T-helper 1 cell treated with Interleukin-12 subunit alpha and Interleukin-12 subunit beta and Interleukin-4 antibody, amounts not matched to agents 30 ng/mL and 1 ng/mL, for 36 hours (primary cell): ENCODE data around the gene PRICKLE2. TPM values are rescaled to one million over a fixed set of nuclear protein-coding genes. Genes with fewer than 3 reads are reported as not detected.

Experiments used
- intact Hi-C: fragments of 100-400 bp; cut with micrococcal nuclease; formaldehyde crosslinking; loops from one replicate; pipeline ENCODE4 v1.15.1; 2024
- total RNA-seq: library from RNA; stranded (reverse); gene quantifications from 2 replicates; pipeline ENCODE4 v1.2.3, GENCODE V29; 2022

Gene PRICKLE2
- total RNA-seq, 1 donor from 2014 or later = not detected

- intact Hi-C loops = no loop called here
Observed at GRCh38 chr3:64251019-64251418, 25.8 kb upstream of the PRICKLE2 start.

DNA sequence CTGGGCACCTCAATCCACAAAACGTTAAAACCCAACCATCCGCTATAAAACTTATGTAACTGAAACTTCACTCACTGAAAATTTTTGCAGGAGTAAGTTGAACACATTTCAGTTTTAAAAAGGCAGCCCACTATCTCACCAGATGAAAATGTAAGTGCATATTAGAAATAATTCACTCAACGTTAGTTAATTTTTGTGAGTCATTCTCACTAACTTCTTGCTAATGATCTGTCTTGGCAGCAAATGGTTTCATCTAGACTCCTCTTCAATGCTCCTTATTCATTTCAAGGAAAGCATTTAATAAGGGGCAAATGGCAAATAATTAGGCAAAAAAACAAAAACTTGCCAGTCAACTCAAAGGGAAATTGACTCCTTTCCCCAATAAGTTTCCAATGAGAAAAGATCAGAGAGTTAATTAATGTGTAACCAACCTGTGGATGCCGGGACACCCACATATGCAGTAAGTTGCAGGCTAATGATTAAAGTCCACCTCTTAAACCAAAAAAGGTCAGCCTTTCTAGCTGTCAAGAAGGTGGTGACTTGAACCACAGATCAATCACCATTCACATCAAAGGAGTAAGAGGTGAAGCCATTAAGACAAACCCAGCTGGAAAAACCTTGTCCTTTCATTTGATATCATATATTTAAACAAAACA is 22.9 kb upstream of the PRICKLE2 start:
- intact Hi-C loops = no loop called here

DNA sequence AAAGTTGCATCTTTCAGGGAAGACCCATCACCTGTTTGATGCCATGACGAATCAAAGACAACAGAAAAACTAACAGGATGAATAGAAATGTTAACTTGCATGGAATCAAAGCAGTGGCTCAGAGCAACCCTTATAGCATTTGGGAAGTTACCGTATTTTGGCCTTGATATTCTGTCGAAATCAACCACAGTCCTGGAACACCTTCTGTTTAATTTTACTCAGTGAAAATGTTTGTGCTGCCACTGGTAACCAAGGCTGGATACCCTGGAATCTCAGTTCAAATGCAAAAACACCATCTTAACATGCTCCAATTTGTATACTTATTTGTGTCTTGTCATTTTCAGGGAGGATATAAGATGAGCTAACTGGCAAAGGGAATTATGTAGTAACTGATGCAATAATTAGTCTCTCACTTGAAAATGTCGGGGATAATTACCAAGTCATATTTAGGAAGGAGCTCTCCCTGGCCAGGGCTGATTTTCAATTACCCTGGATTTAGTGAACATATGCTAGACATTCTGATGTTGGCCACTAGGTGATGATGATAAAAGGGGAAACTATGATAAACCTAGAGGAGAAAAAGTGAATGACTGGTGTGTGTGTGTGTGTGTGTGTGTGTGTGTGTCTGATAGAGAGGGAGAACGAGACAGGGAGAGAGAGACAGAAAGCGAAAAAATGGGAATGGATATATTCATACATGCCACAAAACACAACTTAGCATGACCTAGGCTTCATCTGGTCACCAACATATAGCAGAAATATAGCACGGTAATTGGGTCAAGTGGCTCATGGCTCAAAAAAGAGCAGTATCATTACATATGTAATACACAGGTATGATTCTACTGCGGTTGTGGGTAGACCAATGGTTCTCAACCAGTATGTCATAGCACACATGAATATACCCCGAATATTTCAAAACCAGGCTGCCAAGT is 19.0 kb upstream of the PRICKLE2 start:
- intact Hi-C loops = no loop called here

DNA sequence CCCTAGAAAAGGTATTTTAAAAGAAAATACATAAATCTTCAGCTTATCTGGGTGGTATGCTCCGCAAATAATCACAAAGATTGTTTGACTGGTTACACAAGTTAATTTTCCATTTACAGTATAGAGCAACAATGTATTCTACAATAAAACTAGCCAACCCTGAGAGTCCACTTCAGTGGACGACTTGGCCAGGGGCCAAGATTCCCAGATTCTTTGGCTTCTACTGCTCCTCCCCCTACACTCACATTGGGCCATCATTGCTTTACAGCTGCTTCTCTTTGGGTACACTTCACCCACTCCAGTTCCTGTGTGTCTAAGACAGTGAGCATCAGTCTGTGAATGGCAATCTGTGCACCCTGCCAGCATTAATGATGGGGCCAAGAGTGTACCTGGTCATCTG is 17.2 kb upstream of the PRICKLE2 start:
- intact Hi-C loops = no loop called here

DNA sequence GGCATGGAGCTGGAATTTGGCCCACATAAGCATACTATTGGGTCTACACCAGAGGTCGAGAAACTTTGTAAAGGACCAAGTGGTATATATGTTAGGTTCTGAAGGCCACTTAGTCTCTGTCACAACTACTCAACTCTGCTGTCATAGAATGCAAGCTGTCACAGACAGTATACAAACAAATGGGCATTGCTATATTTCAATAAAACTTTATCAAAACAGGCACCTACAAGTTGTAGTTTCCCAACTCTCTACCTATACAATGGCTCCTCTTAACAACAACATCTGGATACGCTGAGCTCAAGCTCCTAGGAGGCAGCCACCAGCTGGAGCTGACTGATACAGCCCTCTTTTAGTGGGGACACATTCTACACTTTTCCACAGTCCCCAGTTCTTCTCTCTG is 15.7 kb upstream of the PRICKLE2 start:
- intact Hi-C loops = no loop called here

DNA sequence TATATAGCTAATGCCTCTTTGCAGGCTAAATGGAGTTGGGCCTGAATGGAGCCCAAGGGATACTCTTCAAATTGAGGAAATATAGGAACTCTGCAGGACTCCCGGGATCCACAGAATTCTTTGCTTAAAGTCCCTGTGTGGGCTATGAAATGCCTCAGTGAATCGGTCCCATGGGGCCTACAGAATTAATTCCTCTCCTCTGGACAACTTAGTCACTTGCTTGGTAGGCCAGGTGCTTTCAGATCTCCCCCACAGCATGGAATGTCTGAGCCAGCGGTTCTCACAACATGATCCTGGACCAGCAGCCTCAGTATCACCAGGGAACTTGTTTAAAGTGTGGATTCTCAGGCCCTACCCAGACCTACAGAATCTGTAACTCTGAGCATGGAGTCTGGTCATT is 15.1 kb upstream of the PRICKLE2 start:
- intact Hi-C loops = no loop called here

DNA sequence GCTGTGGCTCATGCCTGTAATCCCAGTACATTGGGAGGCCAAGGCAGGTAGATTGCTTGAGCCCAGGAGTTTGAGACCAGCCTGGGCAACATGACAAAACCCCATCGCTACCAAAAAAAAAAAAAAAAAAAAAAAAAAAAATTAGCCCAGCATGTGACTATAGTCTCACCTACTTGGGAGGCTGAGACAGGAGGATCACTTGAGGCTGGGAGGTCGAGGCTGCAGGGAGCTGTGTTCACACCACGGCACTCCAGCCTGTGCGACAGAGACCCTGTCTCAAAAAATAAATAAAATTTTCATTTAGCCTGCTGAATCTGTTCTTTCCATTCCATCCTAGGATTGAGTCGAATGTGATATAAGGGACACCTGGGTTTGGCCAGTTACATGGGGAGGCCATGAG is 14.6 kb upstream of the PRICKLE2 start:
- intact Hi-C loops = no loop called here

- intact Hi-C loops = no loop called here
Observed at GRCh38 chr3:64238971-64239667, 13.9 kb upstream of the PRICKLE2 start.

- intact Hi-C loops = no loop called here
Observed at GRCh38 chr3:64237083-64237482, 11.8 kb upstream of the PRICKLE2 start.

DNA sequence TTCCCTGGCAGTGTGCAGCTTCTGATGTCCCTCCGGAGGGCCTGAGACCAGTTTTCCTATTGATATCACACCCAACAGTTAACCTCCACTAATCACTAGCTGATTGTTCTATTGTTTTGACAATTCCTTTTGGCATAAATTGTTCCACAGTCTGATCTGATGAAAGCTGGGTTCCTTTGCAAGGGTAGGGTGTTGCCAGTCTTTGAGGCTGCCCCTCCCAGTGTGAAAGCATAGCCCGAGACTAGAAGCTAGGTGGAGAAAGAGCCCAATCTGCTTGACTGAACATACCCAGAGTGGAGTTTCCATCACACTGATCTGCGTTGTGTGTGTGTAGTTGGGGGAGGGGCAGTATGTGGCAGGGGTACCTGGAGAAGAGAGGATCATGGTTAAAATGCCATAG is 10.3 kb upstream of the PRICKLE2 start:
- intact Hi-C loops = no loop called here

- intact Hi-C loops = no loop called here
Observed at GRCh38 chr3:64234571-64234970, 9.3 kb upstream of the PRICKLE2 start.

GRCh38 chr3:64232821-64233220 is 7.6 kb upstream of the PRICKLE2 start:
- intact Hi-C loops = no loop called here

- intact Hi-C loops = no loop called here
Observed at GRCh38 chr3:64229903-64230302, 4.6 kb upstream of the PRICKLE2 start.

DNA sequence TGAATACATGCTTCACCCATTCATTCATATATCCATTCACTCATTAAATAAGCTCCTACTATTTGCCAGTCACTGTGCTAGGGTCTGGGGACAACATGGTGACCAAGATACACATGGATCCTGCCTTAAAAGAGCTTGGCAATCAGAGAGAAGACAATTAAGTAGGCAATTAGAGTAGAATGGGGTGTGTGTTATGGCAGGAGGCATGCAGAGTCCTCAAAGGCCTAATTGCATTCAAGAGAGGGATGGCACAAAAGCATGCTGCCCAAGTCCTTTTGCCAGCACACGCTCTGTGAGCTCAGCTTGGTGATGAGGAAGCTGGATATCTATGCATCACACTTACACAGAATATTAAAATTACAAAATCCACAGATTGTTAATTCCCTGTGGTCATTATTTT is 2.8 kb upstream of the PRICKLE2 start:
- intact Hi-C loops = no loop called here

GRCh38 chr3:64226730-64227129 is 1.5 kb upstream of the PRICKLE2 start:
- intact Hi-C loops = no loop called here

DNA sequence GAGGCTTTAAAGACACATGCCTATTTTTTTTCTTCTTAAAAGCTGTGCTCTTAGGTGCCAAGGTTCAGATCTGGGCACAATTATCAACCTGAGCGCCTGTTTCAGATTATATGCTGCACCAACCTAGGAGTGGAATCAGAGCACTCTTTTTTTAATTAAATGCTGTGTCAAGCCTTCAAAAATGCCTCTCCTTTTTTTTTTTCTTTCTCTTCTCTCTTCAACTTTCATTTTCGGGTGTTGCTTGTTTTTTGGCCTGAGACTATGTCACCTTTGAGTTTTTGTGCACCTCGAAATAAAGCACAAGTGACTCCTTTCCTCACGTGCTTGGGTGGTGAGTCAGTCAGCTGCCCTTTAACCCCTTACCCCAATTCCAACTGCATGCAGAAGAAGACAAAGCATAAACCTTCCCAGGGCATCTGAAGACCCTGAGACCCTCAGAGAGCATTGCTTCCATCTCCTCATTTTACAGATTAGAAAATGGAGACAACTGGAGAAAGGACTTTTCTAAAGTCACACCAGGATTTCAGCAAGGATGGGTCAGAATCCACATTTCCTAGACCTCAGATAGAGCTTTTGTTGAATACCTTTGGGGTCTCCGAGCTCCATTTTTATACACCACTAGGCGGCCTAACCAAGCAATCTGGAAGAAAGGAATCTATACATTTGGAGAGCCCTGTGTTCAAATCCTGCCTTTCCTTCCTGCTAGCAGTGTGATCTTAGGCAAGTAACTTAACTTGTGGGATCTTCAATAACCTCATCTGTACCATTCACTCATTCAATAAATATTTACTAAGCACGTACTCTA is 631 bp upstream of the PRICKLE2 start:
- intact Hi-C loops = no loop called here

- intact Hi-C loops = no loop called here
Observed at GRCh38 chr3:64223791-64224745, 1.2 kb downstream of the PRICKLE2 start.

DNA sequence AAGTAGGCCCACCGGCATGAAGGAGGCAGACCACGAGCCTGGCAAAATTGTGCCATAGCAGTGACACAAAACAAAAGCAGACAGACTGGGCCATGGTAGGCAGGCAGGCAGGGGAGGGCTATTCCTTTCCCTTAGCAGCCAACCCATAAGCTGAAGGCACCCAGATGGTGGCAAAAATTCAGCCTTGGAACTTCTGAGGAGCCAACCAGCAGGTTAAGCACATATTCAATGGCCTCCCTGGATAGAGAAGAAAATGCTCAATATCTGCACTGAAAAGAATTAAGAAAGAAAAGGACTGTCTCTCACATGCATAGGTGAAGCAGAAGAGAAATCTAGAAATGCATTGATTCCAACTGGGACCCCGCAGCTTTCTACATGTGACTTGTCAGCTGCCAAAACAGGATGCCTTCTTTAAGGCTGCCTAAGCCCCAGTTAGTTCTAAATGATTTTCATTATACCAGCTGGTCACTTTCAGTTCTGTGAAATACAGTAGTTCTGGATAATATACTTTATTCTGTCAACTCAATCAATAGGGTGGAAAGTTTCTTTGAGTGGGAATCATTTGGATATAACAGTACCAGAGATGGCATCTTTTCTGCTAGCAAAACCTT is 2.7 kb downstream of the PRICKLE2 start:
- intact Hi-C loops = no loop called here

- intact Hi-C loops = no loop called here
Observed at GRCh38 chr3:64221571-64222257, 3.6 kb downstream of the PRICKLE2 start.
